HEK293T (cell line): ENCODE data around the gene SNAP91.
"Not testable (repeated sequence)": the region's sequence is repeated elsewhere in the genome, so short reads cannot be mapped to it uniquely, and the experiment has no call there.

Source experiments
- ARNT ChIP-seq: fragments of 450-650 bp; IDR thresholded peaks from 2 replicates; pipeline ENCODE4 v1.6.1; 2017; ENCODE audit warnings: mild to moderate bottlenecking
- BHLHE40 ChIP-seq: fragments of 450-650 bp; IDR thresholded peaks from 2 replicates; pipeline ENCODE4 v1.6.1; 2016; ENCODE audit warnings: mild to moderate bottlenecking, moderate library complexity, borderline replicate concordance
- CTBP1 ChIP-seq: fragments of 450-650 bp; IDR thresholded peaks from 2 replicates; pipeline ENCODE4 v1.6.1; 2016; ENCODE audit warnings: borderline replicate concordance
- FOXA1 ChIP-seq: fragments of 450-650 bp; IDR thresholded peaks from 2 replicates; pipeline ENCODE4 v1.6.1; 2016; ENCODE audit warnings: mild to moderate bottlenecking
- FOXM1 ChIP-seq: fragments of 450-650 bp; IDR thresholded peaks from 2 replicates; pipeline ENCODE4 v1.6.1; 2017; ENCODE audit warnings: mild to moderate bottlenecking, borderline replicate concordance
- L3MBTL2 ChIP-seq: fragments of 450-650 bp; conservative IDR thresholded peaks from 2 replicates; pipeline ENCODE4 v1.6.1; 2016; ENCODE audit warnings: mild to moderate bottlenecking
- LEF1 ChIP-seq: fragments of 450-650 bp; IDR thresholded peaks from 2 replicates; pipeline ENCODE4 v1.6.1; 2017; ENCODE audit warnings: mild to moderate bottlenecking, borderline replicate concordance
- SP1 ChIP-seq: fragments of 450-650 bp; IDR thresholded peaks from 2 replicates; pipeline ENCODE4 v1.6.1; 2017
- SUZ12 ChIP-seq: fragments of 450-650 bp; IDR thresholded peaks from 2 replicates; pipeline ENCODE4 v1.6.1; 2016; ENCODE audit warnings: mild to moderate bottlenecking
- TARDBP ChIP-seq: fragments of 450-650 bp; IDR thresholded peaks from 2 replicates; pipeline ENCODE4 v1.6.1; 2016
- ZNF384 ChIP-seq: fragments of 450-650 bp; IDR thresholded peaks from 2 replicates; pipeline ENCODE4 v1.6.1; 2016

GRCh38 chr6:83752375-83752774 lies 43.5 kb upstream of the SNAP91 start:
- not testable (repeated sequence) for TF ChIP-seq SUZ12, FOXM1, ARNT, FOXA1, SP1, TARDBP, CTBP1, L3MBTL2, LEF1, BHLHE40, ZNF384
